Right forelimb (tissue), 1 donor: ENCODE results near the gene GRAP.

Experiments
- DNase-seq: peaks from one replicate; pipeline ENCODE4 v3.0.0-alpha.2; 2018

The GRAP gene

DNA sequence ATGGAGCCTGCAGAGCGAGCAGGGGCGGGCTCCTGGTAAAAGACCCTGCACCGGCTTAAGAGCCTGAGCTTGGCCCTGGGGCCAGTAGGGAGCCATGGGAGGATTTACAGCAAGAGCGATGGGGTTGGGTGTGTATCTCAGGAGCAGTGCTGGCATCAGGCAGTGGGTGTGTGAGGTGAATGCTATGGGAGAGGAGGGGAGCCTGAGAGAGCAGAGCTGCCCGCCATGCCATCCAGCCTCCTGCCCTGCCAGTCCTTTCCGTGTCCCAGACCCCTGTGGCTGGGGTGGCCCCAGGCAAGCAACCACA lies 65.5 kb downstream of the GRAP start:
- no peak for DNase-seq

DNA sequence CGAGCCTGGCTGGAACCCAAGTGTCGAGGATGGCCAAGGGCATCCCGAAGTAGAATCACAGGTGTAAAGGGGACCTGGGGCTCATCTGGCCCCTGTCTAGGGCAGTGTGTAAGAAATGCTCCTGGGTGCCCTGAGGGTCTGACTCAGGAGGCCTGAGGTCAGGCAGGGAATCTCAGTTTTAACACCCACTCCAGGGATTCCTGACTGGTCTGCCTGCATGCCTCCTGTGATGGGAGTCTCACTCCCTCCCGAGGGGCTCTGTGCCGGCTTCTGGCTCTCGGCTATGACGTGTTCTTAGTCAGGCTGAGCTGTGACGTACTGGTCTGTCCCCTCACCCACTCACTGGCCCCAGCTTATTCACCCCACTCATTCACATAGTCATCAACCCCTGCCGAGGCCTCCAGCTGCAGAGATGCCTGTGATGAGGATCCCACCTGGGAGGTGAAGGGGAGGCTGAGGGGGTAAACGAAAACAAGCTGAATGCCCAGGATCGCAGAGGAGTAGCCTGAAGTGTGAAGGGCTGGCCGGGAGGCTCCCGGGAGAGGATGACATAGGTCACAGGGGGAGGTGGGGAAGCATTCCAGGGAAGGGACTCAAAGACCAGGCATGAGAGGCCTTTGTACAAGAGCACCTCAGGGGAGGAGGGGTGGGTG lies 65.9 kb downstream of the GRAP start:
- no peak for DNase-seq

DNA sequence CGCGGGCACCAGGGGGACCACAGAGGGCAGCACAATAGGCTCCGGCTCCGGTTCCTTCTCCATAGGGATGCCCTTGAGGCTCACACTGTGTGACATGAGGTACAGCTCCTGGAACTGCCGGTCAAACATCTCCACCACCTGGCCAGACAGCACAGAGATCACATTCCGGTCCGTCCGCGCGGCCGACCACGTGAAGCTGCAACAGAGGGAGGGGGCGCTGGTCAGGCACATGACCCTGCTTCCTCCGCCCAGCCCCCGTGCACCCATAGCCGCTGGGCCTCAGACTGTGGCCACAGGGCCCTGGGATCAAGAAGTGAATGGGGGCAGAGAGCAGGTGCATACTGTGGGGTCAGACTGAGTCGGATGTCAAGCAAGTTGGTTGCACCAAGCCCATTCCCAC lies 68.1 kb downstream of the GRAP start:
- no peak for DNase-seq

DNA sequence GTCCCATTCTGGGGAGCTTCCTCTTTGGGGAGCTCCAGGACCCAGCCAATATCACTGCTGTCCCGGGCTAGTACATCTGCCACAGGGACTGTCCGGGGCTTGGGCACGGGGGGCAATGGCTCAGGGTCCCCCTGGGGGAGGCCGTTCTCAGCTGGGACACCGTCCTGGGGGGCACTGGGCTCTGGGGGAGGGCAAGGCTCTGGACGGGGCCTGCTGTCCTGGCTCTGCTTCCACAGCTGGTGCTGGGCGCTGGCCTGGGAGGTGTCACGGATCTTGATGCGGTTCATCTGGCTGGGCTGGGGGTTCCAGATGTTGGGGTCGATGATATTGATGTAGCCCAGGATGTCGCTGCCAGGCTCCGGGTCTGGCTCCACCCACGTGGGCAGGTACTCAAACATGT lies 68.7 kb downstream of the GRAP start:
- DNase-seq = no peak

DNA sequence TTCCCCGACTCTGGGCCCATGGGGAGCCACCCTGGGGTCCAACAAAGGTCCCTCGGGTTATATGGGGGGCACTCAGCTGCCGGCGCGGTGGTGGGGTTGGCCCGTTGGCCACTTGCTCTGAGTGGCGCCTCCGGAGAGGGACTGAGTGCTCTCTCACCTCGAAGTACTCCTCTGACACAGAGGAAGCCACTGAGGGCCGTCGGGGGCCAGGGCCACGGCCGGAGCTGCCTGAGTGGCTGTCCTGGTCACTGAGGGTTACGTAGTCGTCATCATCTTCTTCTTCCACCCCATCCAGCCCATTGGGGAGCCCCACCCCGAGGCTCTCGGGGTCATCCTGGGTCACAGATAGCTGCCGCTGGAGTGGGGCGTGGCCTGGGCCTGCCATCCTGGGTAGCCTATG lies 69.1 kb downstream of the GRAP start:
- DNase-seq = no peak

DNA sequence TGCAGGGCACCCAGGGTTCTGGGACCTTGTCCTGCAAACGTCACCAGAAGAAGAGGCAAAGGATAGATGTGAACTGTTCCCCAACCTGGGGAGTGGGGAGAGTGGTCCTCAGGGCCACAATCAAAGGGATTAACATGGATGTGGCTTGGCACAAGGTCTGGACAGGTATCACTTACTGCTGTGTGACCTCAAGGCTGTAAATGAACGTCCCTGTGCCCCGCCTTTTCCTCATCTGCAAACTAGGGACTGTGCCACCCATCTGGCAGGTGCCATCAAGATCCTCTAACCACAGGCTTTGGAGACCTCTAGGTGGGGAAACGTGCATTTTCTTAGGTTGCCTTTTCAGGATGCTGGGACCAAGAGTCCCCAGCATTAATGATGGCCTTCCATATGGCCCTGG lies 69.7 kb downstream of the GRAP start:
- no peak for DNase-seq

DNA sequence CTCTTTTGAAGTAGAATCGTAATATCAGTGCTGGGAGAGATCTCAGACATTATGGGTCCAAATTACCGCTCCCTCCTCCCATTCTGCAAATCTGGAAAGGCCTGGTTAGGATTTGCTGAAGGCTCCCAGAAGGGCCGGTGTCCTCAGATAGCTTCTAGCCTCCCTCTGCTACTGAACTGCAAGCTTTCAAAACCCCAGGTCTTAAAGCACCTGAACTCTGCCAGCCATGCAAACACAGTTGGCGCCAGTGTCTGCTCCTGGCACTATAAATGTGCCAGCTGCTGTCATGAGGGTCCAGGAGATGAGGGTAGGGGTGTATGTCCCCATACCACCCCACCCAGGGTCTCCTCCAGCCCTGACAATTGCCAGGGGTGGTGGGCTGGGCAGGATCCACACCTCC lies 70.6 kb downstream of the GRAP start:
- DNase-seq = no peak

DNA sequence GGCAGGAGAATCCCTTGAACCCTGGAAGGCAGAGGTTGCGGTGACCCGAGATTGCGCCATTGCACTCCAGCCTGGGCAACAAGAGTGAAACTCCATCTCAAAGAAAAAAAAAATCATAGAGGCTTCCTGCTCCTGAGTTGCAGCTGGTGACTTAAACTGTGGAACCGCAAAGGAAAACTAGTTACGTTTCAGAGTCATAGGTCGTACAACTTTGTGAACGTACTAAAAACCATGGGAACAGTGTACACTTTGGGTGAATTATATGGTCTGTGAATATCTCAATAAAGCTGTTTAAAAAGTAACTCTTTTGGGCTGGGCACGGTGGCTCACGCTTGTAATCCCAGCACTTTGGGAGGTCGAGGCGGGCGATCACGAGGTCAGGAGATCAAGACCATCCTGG lies 71.2 kb downstream of the GRAP start:
- no peak for DNase-seq

DNA sequence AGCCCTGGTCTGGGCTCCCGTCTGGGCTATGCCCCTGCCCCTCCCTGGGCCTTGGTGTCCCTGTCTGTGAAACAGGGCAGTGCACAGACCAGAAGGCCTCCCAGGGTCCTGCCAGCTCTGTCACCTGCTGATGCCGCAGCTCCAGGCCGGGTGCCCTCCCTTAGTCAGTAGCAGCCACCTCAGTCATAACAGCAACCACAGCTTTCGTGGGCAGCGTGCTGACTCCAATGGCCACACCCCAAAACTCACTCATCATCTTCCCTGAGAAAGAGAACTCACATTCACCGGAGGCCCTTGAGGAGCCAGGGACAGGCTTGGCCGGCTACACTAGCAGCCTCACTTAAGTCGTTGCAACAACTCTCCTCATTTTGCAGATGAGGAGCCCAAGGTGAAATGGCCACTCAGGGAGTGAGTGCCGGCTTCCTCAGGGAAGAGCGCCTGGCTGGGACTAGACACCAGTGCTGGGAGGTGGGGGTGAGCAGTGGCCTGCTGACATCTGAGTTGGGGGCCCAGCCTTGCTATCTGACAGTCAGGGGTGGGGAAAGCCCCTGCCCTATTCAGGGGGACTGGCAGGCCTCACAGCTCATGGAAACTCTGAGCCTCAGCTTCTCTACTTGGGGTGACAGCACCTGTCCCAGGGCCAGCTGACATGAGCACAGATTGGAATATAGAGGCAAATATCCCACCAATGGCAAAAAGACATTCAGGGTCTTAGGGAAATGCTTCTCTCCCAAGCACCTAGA lies 72.2 kb downstream of the GRAP start:
- DNase-seq = no peak

DNA sequence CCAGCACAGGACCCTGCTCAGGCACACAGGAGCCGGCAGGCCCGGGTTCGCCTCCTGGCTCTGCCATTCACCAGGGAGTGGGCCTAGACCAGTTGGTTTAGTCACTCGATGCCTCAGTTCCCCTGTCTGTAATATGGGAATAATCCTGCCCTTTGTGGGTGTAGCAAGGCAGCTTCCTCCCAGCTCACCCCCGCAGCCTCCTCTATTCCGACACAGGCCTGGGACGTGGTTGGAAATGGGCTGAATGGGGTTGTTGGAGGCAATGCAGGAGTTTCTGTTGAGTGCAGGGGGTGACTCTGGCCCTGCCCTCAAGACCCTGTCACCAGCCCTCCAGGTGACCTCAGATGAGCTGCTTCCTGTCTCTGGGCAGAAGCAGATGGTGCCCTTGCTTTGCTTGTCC lies 75.0 kb downstream of the GRAP start:
- DNase-seq = no peak
